ENCODE data around the gene CHD1L.
"Not testable (repeated sequence)": the region's sequence is repeated elsewhere in the genome, so short reads cannot be mapped to it uniquely, and the experiment has no call there.

The CHD1L gene

DNA sequence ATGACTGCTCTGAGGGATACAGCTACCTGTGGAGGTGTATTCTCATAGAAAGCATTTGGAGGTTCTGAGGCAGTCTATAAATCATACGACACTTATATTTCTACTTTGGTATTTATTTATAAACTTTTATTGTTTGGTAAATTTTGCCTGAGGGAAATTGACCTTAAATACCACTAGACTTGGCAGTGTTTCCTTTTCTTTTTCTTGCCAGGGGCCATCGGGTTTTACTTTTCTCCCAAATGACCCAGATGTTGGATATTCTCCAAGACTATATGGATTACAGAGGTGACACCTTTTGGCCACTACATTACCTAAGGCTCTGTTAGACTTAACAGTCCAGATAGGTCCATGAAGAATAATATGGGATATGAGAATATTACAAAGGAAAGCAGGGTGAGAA, 28.2 kb downstream of the CHD1L start:
- DNase-seq (ENCODE audit: low read depth), result no peak

DNA sequence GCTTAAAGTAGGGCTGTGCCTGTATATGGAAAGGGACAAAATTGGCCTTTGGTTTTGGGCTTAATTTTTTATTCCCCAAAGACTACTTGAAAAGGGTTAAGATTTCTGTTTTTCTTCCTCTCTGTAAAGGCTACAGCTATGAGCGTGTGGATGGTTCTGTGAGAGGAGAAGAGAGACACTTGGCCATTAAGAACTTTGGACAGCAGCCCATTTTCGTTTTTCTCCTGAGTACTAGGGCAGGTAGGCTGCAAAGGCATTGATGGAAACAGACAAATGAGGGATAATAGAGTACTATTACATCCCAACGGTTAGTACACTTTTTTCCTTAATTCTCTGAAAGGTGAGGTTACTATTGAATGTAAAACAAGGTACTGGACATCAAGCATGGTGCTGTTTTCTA, 29.6 kb downstream of the CHD1L start:
- DNase-seq (ENCODE audit: low read depth), result no peak

DNA sequence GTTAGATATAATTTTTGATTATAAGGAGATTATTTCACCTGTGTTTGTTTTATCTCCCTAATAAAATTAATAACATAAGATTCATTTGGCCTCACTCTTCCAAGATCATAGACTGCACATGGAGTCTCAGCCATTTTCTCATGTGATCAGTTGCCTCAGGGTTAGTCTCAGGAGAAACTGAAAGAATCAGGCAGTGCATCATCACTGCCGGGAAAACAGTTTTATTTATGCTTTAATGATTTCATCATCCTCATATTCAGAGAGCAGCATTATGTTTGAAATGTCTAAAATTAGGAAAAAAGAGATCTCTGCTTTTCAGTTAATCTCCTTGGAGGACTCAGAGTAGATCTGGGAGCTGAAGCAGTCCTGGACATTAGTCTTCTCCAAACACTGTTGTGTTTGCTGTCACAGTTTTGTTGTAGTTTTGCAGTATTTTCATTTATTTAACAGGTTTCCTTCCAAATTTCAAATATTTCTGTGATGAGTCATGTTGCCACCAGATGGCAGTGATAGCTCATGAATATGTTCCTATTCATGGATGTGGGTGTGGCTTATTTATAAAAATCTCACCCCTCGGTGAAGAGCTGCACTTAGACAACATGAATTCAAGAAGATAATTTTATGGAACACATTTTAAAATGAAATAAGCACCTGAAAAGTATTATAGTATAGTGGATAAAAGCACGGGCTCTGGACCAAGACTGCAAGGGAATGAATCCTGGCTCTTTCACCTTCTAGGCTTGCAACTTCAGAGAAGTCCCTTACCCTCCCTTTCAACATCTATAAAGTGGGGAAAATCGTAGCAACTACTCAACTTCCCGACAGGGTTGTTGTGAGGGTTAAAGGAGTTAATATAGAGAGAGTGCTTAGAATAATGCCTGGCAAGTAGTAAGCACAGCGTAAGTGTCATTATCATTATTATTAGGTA, 31.2 kb downstream of the CHD1L start:
- no peak for DNase-seq (ENCODE audit: low read depth)

DNA sequence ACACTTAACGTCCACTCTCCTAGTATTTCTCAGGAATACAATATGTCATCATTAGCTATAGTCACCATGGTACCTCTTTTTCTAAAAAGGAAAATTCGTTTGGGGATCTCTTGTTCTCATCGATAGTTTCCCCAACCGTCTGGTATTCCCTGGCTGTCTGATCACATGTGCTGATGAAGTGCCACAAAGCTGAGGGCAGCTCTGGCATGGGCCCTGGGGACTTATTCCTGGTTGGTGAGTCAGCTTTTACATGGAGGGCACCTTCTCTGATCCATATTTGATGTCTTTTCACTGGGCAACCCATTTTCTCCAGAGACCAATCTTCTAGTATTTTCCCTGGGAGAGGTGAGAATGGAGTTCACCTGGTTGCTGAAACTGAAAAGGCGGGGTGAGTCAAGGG, 39.5 kb downstream of the CHD1L start:
- no peak for DNase-seq (ENCODE audit: low read depth)

DNA sequence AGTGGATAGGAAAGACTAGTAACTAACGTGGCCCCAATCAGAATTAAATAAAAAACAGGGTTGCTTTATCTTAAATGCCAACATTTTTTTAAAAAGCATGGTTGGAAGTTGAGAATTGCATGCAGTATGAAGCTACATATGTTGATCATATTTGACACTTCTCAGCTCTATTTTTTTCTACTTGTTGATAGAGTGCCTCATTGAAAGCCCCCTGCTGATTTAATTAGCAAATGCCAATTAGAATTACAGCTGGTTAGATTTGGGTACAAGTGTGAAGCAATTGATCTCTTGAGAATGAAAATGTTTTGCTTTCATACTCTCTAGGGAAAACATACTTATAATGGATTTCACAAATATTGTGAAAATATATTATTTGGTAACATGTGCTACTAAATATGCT, 40.5 kb downstream of the CHD1L start:
- no peak for DNase-seq (ENCODE audit: low read depth)

DNA sequence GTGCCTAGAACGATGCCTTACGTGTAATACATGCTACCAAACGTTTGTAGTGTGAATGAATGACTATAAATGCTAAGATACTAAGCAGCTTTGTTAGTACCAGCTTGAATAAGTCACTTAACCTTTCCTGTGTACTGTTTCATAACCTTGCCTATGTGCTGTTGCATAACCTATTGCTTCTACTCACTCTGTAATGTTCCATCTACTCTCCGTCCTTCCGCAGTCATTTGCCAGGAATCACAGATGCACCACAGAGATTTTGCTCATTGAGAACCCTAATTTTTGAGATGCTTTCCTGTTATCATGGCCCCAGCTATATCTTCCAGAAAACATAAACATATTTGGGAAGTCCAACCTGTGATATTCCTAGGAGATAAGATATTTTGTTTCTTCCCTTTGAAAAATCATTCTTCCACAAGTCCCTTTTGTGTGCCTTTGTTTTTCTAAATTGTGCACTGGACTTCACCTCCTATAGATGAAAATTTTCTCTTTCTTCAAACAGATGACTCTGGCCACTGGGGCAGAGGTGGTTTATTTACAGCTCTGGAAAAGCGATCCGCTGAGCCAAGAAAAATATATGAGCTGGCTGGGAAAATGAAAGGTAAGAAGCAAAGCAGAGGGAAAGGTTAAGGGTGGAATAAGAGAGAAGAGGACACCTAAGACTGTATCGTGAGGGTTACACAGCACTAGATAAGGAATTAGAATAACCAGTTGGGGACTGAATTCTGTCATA, 44.8 kb downstream of the CHD1L start:
- DNase-seq (ENCODE audit: low read depth), result no peak

DNA sequence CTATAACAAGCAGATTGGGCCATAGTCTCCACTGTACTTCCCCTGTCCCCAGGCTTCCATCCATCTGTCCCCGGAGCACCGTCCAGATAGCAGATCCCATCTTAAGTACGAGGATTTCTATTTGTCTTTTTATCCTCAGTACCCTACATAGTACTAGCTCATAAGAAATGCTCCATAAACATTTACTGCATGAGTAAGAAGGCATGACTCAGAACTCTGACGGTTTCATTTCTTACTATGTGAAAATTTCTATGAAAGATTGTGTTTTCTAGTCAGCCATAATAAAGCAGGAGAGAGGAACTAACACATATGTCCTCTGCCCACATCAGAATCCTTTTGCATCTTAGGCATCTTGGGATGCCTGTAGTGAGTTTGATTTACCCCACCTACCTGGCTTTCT, 49.5 kb downstream of the CHD1L start:
- no peak for DNase-seq (ENCODE audit: low read depth)

DNA sequence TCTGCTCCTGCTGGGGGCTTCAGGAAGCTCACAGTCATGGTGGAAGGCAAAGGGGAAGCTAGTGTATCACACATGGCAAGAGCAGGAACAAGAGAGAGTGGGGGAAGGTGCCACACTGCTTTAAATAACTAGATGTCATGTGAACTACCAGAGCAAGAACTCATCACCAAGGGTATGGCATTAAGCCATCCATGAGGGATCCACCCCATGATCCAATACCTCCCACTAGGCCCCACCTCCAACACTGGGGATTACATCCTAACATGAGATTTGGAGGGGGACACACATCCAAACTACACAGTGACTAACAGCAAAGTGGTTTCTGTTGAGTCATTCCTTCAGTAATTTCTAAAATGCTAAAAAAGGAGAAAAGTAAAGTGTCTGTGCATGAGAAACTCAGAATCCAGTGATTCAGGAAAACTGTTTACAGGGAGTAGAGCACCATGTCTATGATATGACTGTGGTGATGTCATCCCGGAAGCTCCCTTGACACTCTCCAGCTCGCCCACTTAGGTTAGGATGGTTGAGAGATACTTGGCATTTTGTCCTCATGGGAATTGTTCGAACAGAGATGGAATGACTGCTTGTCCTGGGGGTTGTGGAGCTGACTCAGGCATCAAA, 50.3 kb downstream of the CHD1L start:
- DNase-seq (ENCODE audit: low read depth), result no peak

DNA sequence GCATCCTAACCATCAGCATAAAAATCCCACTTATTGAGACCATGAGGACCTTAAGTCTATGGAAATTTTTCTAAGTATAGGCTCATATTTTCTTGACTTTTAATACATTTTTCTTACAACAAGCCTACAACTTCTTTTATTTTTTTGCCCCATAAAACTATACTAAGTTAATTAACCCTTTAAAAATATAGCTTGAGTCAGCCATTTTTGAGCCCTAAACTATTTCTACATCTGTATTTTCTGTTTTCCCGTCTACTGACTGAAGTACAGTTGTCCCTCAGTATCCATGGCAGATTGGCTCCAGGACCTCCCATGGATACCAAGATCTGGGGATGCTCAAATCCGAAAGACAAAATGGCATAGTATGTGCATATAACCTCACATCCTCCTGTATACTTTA, 55.0 kb downstream of the CHD1L start:
- DNase-seq (ENCODE audit: low read depth), result no peak

DNA sequence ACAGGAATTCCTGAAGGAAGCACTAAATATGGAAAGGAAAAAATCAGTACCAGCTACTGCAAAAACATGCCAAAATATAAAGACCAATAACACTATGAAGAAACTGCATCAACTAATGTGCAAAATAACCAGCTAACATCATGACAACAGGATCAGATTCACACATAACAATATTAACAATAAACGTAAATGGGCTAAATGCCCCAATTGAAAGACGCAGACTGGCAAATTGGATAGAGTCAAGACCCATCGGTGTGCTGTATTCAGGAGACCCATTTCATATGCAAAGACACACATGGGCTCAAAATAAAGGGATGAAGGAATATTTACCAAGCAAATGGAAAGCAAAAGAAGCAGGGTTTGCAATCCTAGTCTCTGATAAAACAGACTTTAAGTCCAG, 63.3 kb downstream of the CHD1L start:
- not testable (repeated sequence) for DNase-seq (ENCODE audit: low read depth)

DNA sequence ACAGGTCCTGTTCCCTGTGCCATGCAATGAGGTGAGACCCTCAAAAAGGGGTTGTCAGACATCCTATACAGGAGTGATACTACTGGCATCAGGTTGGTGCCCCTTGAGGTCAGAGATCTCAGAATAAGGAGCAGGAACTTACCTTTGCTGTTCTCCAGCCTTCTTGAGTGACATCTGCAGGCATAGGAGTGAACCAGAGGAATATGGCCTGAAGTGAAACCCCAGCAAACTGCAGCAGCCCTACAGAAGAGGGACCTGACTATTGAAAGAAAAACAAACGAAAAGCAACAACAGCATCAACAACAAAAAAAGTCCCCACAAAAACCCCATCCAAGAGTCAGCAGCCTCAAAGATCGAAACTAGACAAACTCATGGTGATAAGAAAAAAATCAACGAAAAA, 74.5 kb downstream of the CHD1L start:
- no peak for DNase-seq (ENCODE audit: low read depth)

DNA sequence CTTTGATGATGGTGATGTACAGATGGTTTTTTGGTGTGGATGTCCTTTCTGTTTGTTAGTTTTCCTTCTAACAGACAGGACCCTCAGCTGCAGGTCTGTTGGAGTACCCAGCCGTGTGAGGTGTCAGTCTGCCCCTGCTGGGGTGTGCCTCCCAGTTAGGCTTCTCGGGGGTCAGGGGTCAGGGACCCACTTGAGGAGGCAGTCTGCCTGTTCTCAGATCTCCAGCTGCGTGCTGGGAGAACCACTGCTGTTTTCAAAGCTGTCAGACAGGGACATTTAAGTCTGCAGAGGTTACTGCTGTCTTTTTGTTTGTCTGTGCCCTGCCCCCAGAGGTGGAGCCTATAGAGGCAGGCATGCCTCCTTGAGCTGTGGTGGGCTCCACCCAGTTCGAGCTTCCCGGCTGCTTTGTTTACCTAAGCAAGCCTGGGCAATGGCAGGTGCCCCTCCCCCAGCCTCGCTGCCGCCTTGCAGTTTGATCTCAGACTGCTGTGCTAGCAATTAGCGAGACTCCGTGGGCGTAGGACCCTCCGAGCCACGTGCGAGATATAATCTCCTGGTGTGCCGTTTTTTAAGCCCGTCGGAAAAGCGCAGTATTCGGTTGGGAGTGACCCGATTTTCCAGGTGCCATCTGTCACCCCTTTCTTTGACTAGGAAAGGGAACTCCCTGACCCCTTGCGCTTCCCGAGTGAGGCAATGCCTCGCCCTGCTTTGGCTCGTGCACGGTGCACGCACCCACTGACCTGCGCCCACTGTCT, 84.6 kb downstream of the CHD1L start:
- DNase-seq (ENCODE audit: low read depth), result not testable (repeated sequence)

DNA sequence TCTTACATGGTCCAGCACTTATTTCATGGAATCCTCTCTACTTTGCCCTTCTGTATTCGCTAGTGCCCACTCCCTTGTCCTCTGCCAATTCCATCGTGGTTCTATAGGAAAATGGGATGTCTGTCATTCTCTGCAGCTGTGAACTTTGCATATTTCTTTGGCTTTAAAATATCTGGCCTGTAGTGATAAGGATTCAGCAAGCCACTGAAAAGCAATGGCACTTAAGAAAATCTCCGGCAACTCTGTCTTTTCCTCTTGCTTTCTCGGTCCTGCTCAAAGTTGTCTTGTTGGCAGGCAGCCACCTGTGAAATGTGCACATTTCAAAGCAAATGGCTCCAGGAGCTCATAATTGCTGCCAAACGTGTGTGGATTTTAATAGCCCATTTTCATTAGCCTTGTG, 91.8 kb downstream of the CHD1L start:
- DNase-seq (ENCODE audit: low read depth), result no peak

DNA sequence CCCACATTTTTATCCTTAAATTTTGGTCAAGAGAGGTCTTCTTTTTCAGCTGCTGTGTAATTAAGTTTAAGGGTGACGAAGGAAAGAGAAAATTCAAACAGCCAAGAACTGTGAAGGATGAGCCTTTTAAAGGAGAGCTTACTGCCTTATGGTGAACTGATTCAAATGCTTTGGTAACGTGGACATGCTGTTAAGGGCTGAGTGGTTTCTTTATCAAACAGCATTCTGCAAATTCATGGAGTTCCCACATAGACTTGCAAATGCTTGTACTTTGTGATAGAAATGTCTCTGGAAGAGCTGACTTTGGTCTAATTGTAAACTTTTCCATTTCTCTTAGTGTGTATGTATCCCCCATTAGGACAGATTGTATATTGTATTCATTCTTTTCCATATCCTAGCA, 93.8 kb downstream of the CHD1L start:
- DNase-seq (ENCODE audit: low read depth), result no peak

DNA sequence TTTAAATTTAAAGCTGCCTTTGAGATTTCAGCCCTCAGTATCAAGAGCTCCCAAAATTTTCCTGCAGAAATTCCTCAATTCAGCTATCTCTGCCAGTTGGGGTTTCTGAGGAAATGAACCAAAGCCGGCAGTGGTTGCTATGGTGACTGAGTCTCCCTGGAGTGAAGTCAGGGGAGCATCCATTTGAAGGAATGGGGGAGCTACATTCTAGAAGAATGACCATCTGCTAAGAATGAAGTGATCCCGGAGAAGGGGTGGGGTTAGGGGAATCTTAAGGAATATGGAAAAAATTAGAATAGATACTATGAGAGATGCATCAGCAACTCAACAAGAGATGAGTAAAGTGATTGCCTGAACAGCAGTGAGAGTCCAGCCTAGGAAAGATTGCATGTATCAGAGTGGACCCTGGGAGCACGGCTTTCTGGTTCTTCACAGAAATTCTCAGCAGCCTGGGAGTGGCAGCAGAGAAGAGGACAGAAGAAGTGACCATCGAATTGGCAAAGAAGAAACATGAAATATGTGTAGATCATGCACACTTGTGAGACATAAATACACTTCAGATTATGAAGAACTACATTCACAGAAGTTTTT, 94.7 kb downstream of the CHD1L start:
- no peak for DNase-seq (ENCODE audit: low read depth)

DNA sequence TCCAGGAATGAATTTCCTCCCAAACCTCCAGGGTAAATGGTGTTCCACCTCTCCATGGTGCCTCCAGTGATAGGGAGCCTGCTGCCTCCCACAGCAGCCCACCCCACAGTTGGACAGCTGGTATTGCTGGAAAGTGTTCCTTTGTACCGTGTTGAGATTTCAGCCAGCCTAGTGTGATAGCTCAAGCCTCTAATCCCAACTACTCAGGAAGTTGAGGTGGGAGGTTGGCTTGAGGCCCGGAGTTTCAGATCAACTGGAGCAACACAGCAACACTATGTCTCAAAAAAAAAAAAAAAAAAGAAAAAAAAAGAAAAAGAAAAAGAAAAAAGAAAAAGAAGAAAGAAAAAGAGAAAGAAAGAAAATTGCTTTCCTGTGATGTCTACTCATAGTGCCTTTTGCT, 96.1 kb downstream of the CHD1L start:
- no peak for DNase-seq (ENCODE audit: low read depth)

DNA sequence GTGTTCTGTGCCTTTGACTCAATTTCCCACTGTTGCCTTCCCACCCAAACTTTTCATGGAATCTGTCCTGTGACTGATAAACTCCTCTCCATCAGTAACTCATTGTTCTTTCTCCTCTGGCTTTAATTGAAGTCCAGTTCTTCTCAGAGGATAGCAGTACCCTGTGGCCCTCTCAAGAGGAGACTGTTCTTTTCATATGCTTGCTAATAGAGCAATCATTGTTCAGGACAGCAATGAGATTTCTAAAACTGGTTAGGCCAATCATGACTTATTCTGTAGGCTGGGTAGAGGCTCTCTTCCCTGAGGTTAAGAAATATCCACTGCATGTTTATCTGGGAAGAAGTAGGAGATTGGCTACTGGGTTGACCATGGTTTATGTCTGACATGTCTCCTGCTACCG, 98.8 kb downstream of the CHD1L start:
- DNase-seq (ENCODE audit: low read depth), result no peak
